Measurements from ENCODE around the gene RPTOR.

The RPTOR gene

DNA sequence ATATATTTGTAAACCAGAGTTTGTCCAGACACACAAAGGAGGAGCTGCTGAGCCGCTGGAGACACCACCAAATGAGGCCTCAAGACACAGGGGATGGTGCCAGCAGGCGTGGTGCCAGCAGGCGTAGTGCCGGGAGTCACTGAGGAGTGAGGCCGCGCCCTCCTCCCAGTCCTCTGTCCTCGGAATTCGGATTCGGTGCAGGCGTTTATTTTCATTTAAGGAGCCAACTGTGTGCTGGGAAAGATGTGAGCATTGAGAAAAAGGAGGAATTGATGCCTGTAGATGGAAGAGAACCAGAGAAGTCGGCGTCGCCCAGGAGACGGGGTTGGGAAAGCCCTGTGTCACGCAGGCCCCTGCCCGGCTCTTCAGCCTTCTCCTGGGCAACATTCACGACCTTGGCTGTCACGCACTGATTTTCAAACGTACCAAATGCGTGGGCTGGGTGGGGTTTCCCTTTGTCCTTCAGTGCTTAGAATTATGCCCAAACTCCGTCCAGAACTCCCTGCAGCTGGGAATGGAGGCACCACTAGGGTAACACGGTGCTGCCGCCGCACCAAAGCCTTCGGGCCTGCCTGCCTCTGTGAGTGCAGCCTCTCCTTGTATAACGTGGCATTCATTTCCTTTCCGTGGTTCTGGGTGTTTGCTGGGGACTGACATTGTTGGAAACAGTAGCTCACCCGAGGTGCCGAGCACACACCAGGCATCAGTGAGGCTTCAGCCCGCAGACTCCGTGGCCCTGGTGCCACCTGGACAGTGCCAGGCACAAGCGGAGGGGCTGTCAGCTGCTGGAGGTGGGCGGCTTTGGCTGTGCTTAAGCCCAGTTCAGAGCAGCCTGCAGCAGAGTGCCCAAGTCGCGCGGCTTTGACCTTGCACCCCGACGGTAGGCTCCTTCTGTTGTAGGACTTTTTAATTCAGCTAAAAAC is 398.0 kb downstream of the RPTOR start:
- DNase-seq = no peak

DNA sequence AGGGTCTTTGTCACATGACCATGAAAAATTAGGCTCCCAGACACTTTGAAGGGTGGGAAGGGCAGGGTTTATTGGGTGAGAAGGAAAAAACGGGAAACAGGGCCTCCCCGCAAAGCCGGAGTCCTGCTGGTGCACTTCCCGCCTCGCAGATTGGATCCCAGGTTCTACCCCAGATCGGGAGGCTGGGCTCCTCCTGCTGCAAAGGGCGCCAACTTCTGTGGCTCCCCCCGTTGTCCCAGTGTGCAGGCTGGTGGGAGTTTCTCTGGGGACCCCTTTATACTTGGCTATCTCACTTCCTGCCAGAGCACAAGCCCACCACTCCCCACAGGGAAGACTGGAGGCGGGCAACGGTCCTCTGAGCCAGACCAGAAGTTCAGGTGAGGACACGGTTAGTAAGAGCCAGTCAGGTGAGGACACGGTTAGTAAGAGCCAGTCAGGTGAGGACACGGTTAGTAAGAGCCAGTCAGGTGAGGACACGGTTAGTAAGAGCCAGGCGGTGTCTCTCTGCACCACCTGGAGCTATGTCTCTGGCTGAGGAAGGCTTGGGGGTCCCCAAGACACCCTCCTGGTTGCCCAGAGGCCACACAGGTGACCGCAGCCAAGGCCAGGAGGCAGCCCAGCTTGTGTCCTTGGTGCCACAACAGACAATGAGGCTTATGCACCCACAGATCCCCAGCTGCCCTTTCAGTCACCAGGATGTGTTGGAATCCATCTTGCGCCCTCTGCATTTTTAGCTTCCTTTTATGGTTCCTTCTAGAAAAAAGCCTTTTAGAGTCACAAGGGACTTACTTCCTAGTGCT is 398.9 kb downstream of the RPTOR start:
- no peak for DNase-seq

DNA sequence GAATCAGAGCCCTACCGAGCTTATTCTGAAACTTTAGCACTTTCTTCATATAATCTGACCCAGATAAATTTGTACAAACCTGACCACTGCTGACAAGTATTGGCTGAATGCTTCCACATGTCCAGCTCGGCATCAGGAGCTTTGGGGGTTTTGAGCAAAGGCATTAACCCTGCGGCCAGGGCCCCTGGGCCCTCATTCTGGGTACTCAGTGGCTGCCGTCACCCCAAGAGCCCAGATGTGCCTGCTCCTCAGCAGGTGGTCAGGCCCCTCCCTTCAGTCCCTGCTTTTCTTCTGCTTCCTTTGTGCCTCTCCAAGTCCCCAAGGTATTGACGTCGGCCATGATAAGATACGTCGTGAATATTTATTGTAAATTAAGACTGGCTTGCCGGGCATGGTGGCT is 399.7 kb downstream of the RPTOR start:
- DNase-seq = no peak

DNA sequence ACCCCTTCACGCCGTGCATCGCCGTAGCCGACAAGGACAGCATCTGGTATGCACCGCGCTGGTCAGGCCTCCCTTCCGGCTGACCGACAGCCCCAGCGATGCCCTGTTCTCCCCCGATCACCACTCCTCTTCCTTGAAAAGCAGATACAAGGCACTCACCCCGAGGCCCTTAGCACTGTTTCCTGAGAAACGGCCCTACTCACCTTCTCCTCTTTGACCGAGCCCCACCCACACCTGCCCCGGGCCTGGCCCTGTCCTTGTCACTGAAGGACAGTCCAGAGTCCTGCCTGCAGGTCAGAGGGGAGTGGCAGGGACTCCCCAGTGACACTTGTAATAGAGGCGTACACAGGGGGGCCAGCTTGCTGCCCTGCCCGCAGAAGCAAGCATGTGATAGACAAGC is 401.1 kb downstream of the RPTOR start:
- no peak for DNase-seq

DNA sequence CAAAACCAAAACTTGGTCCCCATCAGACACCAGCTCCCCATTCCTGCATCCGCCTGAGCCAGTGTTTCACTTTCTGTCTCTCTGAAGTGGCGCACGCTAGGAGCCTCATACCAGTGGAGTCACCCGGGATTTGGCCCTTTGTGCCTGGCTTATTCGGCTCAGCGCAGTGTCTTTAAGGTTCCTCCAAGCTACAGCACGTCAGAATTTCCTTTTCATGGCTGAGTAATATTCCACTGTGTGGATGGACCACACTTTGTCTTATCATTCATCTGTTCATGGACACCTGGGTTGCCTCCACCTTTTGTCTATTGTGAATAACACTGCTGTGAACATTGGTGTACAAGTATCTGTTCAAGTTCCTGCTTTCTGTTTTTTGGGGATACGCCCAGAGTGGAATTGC is 401.8 kb downstream of the RPTOR start:
- DNase-seq = no peak

DNA sequence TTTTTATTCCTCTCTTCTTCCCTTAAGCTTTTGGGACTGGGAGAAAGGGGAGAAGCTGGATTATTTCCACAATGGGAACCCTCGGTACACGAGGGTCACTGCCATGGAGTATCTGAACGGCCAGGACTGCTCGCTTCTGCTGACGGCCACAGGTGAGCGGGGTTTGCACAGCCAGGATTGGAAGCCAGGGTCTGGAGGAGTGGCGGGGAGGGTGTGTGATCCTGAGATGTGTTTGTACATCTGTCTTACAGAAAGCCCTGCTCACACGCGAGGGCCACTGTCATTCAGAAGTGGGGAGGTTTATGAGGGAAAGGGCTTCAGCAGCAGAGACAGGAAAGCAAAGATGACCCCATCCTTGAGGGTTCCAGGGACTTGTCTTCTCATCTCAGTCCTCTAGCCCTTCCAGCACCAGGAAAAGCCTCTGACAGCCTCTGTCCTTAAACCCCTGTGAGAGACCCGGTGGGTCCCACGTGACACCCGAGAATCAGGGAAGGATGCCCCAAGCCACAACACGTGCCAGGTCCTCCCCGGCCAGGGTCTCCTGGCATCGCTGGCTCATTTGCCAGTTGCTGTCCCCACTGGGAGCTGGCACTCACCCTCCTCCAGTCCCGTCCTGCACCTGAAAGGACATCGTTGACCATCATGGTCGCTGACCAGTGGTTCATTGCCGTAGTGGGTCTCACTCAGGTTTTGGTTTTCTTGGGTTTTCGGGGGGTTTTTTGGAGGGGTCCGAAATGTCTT is 402.7 kb downstream of the RPTOR start:
- DNase-seq = no peak

DNA sequence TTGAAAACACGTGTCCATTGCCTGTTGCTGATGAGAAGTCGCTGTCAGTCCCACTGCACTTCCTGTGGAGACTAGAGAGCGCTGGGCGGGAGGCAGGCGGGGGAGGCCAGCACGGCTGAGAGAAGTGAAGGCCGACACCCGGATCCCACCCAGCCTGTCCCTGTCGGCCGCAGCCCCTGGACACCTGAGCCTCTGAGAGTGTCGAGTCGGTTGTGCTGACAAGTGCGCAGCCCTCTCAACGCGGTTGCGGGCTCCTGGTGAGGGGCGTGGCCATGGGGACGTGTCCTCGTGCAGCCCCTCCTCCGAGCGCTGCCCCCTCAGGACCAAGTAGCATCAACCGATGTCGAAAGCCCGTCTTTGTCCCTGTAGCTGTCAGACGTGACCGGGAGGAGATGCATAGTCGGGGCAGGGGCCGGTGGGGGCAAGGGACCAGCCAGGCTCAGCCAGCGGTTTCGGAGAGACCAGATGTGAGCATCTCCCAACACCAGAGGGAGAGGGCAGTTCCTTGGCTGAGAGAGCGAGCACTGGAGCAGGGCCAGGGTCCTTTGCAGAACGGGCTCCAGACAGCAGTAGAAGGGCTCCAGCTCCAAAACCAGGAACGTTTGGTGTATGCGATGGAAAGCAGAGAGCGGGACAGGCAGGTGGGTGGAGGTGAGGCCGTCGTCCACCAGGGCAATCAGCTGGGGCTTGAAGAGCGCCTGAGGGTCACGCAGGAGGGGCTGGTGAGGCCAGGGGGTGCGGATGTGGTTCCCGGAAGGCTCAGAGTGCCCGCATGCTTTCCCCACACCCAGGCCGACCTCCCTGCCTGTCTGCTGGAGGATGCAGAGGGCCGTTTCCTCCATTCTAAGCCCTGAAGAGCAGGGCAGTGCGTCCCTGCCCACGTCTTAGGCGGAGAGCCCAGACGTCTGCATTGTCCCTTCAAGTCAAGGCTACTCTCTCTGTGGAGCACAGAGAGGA is 403.7 kb downstream of the RPTOR start:
- DNase-seq = no peak

DNA sequence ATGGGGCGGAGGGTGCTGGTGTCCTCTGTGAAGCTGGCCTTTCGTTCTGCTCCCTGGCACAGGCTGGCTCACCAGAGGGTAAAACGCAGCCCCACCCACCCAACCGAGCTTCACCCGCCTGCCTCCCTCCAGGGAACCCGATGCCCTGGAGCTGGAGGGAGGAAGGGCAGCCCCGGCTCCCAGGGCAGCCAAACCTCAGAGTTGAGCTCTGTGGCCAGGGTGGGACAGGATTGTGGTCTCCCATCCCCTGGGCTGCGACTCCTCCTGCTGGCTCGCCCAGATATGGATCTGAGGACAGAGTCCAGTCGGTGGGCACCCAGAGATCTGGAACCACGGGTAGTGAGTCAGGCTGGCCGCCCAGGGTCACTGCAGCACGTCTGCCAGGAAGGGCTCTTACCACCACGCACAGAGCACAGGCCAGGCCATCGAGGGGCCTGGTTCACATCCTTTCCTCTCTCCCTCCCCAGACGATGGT is 404.4 kb downstream of the RPTOR start:
- DNase-seq = no peak

DNA sequence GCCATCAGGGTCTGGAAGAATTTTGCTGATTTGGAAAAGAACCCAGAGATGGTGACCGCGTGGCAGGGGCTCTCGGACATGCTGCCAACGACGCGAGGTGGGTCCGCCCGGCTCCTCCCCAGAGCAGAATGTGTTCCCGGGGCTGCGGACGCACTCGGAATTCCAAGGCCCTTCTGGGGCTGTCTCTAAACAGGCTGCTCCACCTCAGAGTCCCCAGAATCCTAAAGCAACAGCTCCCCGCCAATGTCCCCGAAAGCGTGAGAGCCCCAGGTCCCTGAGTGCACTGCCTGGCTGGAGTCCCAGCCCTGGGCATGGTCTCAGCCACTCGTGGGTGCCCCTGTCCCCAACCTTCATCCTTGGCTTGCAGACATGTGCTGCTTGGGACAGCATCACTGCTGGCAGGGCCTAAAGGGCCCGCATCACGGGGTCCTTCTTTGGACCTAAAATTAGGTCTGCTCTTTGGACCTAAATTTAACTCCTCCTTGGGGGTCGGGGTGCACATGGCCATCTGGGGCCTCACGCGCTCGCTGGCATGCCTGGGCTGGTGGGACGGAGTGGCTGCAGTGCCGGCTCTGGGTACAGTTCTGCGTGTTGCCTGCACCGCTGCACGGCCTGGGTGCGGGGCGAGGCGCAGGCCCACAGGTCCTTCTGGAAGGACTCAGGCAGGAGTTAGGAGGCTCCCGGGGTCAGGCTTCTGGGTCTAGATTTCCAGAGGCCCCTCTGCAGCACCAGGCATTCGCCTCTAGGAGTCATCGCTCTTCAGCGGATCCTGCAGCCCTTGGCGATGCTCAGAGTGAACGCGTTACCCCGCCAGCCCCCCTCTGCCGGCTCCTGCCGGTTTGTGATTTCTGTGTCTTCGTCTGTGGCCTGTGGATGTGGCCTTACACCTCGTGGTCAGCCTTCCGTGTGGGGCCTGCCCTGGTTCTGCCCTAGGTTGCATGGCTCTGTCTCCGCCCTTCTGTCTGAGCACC is 405.1 kb downstream of the RPTOR start:
- no peak for DNase-seq

DNA sequence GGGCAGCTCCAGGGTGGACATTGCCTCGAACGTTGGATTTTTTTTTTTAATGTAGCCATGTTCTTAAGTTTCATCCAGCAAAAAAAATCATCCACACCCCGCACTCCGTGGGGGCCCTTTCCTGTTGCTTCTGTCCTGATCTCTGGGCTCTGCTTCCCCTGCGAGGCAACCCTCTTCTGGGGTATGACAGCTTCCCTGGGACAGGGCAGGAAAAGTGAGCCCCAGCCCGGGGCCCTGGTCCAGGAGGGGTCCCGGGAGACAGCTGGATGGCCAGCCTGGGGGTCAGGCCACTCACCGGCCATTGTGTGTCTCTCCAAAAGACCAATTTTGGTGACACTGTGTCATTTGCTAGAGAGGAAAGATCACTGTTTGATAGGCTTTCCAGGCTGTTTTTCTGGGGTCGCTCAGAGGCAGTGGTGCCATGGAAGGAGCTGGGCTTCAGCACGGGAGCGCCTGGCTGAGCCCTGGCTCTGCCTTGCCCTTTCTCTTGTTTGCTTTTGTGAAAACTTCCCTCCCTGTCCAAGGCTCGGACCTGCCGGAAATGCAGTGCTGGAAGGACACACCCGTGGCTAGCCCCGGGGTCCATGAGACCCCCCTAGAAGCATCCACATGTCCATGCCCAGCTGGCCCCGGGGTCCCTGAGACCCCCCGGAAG is 406.0 kb downstream of the RPTOR start:
- no peak for DNase-seq

DNA sequence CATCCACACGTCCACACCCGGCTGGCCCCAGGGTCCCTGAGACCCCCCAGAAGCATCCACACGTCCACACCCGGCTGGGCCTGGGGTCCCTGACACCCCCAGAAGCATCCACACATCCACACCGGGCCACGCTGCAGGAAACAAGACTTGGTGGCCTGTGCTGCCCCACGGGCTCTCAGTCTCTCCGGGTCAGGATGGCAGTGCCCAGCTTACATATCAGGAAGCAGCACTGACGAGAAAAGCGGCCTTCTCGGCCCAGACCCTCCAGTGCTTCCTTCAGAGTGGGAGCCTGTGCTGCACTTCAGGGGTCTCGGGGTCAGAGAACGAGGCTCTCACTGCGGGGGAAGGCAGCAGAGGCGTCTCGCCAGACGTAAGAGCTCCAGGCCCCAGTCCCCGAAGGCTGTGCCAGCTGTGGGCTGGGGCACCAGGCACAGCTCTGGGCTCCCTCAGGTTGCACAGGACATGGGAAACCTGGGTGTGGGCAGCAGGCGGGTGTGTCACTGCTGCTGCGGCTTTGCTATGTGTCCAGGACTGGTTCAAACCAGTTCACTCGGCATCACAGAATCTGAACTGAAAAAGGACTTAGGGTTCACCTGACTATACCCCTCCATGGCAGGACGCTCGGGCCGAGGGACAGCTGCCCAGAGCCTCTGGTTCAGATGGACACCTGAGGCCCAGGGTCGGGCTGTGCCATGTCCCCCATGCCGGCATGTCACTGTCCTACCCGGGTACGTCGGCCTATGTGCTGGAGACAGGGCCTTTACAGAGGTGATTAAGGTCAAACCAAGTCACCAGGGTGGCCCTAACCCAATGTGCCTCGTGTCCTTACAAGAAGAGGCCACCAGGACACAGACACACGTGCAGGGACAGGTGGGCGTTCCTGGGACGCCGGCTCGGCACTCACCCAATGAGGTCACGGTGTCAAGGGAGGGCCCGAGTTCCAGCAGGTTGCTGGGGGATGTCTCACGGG is 406.8 kb downstream of the RPTOR start:
- DNase-seq = no peak

DNA sequence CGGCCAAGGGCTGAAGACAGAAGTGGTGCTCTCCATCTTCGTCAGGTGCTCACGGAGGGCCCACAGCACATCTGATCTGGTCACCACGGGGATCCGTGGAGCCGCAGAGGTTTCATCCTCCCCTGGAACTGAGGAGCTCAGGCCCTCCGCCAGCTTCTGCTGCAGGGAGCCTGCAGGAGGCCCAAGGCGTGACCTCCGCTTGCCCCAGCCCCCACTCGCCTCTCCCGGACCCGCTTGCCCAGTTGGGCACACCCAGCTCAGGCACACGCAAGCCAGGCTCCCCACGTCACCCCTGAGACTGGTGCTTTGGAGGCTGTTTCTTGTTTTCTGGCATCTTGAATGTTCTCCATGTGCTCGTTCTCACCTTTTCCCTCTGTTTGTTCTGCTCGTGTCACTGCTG is 407.7 kb downstream of the RPTOR start:
- no peak for DNase-seq

DNA sequence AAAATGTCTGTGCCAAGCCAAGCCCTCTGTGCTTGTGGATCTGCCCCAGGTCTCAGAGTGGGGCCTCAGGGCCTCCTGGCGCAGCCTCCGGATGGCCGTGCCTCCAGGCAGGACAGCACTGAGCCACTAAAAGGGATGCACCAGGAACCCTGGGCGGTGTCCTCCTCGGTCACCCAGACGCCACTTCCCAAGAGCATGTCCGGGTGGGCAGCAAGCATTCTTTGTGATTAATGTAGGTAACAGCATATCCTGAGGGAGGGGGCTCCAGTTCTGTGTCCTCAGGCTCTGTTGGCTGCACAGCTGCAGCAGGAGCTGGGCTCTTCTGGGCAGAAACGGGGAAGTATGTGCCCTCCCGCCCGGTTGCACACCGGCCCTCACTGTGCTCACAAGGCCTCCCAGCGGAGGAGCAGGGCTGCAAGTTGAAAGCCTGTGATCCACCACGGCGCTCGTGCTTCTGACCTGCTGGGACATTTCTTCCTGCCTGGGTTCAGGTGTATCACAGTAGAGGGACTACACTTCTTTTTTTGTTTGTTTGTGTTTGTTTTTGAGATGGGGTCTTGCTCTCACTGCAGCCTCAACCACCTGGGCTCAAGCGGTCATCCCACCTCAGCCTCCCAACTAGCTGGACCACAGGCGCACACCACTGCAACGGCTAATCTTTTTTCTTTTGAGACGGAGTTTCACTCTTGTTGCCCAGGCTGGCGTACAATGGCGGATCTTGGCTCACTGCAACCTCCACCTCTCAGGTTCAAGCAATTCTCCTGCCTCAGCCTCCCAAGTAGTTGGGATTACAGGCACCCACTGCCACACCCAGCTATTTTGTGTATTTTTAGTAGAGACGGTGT is 409.1 kb downstream of the RPTOR start:
- DNase-seq = no peak

DNA sequence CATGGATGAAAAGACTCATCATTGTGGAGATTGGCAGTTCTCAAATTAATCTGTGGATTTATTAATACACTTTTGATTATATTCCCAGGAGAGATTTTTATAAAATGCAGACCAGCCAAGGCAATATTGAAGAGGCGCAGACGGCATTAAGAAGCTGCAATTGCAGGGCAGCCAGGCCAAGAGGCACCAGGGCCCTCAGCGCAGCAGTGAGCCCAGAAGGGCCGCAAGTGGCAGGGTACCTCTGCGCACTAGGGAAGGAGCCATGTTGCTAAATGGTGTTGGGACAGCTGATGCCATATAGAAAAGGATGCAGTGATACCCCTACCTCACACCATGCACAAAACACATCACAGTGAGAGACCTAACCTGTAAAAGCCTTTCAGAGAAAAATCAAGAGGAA is 410.4 kb downstream of the RPTOR start:
- DNase-seq = no peak

DNA sequence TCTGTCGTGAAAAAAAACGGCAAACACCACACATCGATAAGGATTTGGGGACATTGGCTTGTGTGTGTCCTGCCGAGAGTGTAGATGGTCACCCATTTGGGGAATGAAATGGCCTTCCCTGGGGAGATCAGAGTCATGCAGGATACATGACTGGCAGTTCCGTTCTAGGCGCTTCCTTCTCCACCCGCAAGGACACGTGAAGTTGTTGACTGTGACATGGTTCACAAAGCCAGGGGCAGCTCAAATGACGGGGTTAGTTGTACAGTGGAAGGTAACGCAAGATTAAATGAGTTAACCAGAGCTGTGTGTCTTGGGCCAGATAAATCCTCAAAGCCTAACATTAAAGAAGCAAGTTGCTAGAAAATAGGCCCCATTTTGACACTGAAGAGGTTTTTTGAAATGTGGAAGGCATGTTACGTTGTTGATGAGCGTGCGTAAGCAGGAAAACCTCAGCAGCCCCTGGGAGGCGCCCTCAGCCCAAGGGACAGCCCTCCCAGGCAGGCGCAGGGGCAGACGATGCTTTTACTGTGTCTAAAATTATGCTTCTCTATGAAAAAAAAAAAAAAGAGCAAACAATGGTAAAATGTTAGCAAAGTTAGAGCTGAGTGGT is 411.1 kb downstream of the RPTOR start:
- DNase-seq = no peak

DNA sequence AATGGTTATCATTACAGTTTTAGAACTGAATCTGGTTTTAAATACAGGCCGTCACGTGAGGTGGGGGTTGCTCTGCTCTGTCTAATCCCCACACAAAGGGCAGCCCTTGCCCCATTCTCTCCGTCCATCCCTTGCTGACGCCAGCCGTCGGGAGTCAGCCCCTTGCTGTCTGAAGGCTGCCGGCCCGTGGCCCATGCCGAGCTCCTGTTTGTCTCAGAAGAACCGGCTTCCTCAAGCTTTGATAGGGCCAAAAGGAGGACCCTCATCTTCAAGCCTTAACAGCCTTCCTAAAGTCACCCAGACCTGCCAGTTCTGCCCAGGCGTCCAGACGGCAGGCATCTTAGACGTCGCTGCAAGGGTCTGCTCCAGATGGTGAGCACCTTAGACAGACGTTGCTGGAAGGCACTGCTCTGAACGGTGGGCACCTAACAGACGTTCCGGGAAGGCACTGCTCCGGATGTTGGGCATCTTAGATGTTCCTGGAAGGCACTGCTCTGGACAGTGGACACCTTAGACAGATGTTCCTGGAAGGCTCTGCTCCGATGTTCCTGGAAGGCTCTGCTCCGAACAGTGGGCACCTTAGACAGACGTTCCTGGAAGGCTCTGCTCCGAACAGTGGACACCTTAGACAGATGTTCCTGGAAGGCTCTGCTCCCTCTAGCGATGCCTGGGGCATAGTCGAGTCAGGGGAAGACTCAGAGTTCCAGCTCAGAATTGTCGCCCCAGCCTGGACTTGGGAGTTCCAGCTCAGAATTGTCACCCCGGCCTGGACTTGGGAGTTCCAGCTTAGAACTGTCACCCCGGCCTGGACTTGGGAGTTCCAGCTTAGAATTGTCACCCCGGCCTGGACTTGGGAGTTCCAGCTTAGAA is 411.9 kb downstream of the RPTOR start:
- no peak for DNase-seq

Data from NCI-H1436 (cell line).